HG03135 (cell line): Measurements from ENCODE around the gene NTSR2.

ENCODE experiments used
- ATAC-seq: cut with Tn5 transposase; IDR thresholded peaks from one replicate; pipeline ENCODE4 v1.9.1; 2021; ENCODE audit warnings: mild to moderate bottlenecking, moderate library complexity; ENCODE audit not compliant: unreplicated experiment

The NTSR2 gene

DNA sequence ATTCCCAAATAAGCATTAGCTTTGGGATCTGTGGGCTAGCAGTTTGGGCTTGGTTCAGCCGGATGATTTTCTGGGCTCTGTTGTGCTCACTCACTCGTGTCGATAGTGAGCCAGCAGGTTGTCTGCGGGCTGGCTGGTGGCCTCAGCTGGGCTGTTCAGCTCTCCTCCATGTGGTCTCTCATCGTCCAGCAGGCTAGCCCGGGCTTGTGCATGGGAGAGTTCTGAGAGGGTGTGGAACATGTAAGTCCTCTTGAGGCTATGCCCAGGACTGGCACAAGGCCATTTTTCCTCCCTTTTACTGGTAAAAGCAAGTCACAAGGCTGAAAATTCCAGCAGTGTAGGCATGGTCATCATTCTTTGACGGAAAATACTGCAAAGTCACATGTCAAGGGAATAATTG lies 38.5 kb downstream of the NTSR2 start:
- no peak for ATAC-seq

DNA sequence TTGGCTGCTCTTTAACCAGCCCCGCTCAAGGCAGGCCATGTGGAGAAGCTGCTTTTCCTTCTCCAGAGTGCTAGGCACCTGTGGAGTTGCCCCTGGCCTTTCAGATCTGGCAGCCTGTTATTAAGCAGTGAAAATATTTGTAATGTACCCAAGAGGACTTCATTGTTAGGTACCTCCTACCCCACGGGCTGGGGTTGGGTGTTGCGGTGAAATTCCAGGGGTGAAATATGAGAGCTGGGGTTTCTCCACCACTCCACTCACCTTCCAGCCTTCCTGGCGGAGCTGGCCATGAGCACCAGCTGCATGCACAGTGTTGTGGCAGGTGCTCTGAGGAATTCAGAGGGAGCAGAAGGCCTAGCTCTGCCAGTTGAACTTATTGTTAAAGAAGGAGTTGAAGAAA lies 39.1 kb downstream of the NTSR2 start:
- no peak for ATAC-seq

DNA sequence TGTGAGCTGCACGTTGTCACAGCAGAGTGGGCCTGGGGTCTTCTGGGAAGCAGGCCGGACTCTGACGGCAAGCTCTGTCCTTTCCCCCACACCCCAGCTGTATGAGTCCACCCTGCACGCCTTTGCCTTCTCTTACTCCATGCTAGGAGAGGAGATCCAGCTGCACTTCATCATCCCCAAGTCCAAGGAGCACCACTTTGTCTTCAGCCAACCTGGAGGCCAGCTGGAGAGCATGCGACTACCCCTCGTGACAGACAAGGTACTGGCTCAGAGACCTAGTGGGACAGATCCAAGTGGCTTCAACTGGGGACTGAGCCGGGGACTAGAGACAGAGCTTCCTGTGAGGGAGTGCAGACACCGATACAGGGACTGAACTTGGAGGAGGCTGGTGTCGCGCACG lies 40.1 kb downstream of the NTSR2 start:
- ATAC-seq: no peak

DNA sequence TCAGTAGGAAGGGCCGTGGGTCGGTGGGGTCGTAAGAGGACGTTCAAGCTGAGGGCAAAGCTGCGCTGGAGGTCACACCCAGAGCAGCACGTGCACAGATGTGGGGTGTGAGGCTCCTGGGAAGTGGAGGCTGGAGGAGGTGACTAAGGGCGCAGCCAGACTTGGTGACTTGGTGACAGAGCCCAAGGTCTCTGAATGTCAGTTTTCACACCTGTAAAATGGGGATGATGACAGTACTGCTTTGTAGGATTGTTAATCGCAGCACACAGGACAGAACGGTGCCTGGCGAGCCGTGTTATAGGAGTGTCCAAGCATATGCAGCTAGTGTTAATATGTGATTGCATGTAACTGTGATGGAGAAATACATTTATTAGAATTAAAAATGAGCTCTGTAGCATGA lies 40.8 kb downstream of the NTSR2 start:
- ATAC-seq: no peak

DNA sequence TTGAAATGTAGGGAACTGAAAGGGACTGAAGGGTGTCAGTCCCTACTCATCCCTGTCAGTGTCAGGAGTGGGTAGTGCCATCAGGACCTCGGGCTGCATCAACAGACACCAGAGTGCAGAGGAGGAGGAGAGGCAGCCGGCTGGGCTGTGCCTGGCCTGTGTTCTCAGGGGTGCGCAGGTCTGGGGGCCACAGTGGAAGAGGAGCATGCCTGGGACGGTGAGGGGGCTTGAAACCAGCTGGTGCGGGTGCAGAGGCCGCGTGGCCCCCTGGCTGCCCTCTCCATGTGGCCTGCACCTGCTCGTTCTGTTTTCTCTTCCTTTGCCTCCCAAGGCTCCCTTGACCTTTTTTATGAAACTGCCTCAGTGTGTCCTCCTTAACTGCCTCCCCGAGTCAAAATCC lies 41.3 kb downstream of the NTSR2 start:
- no peak for ATAC-seq

DNA sequence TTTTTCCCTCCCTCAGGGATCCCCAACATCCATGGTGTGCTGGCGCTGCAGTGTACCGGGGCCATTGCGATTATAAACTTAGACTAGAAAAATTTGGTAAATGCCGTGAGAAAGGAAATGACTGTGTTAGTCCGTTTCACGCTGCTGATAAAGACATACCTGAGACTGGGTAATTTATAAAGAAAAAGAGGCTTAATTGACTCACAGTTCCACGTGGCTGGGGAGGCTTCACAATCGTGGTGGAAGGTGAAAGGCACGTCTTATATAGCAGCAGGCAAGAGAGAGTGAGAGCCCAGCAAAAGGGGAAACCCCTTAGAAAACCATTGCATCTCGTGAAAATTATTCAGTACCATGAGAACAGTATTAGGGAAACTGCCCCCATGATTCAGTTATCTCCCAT lies 44.3 kb downstream of the NTSR2 start:
- no peak for ATAC-seq

DNA sequence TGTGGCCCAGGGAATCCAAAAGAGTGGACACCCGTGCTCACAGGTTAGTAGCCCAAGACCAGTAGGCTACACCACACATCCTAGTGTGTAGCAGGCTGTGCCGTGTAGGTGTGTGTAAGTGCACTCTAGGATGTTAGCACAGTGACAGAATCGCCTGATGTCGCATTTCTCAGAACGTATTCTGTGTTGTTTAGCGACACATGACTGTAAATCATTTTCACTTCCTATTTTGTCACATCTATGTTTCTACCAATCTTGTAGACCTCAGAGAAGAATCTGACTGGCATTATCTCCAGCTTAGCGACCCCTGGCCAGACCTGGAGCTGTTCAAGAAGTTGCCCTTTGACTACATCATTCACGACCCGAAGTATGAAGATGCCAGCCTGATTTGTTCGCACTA lies 45.1 kb downstream of the NTSR2 start:
- ATAC-seq: no peak

DNA sequence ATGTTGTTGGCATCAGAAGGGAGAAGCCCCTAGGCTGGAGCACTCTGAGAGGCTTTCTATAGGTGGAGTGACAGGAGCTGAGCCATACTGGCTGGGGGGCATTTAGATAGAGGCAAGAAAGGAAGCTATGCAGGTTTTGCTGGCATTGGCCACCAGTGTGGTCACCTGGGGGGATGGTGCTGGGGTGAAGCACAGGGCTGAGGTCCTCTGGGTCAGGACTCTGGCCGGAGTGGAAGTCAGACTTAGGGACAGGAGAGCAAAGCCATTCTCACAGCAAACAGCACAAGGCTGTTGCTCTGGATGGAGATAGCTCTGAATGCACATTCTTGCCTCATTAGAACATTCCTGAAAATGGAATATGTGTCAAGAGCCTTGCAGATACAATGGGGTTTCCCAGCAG lies 47.4 kb downstream of the NTSR2 start:
- no peak for ATAC-seq

DNA sequence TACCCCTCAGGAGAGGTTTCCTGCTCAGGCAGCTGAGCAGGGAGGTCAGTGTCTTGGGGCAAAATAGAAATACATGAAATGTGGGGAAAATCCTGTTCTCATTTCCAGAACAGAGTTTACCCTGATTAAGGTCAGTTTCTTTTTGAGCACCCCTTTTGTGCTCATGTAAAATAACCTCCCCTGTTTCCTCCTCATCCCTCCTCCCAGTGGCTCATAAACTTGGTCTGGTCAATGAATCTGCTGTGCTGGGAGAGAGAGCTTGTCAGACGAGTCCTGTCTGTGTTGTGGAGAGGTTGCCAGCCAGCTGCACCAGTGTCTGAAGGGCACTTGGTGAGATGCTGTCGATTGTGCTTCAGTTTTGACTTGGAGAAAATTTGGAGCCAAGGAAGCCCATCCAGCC lies 48.6 kb downstream of the NTSR2 start:
- ATAC-seq: no peak

DNA sequence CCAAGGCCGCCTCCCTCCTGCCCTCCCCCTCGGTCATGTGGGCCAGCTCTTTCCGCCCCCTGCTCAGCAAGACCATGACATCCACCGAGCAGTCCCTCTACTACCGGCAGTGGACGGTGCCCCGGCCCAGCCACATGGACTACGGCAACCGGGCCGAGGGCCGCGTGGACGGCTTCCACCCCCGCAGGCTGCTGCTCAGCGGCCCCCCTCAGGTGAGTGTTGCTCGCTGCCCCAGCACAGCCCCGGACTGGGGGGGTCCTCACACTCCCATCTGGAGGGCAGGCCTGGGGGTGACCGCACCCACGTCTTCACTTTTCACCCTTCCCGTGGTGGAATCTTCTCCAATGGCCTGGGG lies 51.3 kb downstream of the NTSR2 start:
- no peak for ATAC-seq

DNA sequence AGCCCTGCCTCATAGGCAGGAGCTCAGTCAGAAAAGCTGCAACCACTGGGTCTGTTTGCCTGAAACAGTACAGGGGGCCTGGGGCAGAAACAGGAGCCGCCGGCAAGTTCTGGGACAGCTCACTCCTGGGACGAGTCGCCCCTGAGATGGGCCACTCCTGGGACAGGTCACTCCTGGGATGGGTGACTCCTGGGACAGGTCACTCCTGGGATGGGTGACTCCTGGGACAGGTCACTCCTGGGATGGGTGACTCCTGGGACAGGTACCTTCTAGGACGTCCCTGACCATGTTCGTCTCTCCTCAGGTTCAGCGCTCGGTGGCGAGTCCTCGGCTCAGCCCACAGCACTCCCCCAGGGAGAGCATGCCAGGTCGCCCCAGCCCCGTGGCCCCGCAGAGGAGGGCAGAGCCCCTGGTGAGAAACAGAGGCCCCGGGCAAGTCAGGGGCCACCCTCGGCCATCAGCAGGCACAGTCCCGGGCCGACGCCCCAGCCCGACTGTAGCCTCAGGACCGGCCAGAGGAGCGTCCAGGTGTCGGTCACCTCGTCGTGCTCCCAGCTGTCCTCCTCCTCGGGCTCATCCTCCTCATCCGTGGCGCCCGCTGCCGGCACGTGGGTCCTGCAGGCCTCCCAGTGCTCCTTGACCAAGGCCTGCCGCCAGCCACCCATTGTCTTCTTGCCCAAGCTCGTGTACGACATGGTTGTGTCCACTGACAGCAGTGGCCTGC lies 51.8 kb downstream of the NTSR2 start:
- no peak for ATAC-seq

DNA sequence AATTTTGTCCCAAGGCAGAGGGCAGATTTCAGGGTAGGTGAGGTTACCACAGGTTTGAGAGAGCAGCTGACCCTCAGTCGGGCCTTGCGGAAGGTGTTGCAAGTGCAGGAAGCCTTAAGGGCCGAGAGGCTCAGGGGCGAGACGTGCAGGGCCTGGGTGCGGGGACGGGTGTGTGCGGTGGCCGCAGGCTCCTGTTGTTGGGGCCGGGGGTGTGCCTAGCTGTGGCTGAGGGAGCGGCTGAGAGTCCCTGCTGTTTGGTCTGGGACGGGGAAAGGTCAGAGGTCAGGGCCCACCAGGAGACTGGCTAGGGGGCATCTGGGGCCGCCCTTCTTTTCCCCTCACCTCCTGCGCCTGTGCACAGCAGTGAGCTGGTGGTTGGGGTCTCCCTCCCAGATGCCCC lies 52.5 kb downstream of the NTSR2 start:
- no peak for ATAC-seq

DNA sequence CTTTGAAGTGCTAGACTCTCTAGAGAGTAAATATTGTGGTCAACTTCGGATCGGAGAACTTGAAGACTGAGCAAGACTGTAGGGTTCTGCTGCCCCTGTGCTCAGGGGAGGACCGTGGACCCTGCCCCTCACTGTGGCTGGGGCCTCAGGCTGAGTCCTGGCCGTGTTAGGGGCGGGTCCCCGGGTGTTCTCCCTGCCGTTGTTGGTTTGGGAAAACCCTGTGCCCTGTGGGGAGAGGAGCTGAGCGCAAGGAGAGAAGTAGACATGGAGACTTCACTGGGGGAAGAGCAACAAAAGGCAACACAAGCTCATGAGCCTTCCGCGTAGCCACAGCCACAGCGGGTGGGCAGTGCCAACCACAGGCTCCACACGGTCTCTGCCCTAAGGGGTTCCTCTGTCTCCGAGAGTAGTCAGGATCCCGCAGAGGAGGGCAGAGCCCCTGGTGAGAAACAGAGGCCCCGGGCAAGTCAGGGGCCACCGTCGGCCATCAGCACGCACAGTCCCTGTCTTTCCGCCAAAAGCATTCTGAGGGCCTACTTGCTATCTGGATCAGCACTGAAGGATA lies 53.1 kb downstream of the NTSR2 start:
- ATAC-seq: no peak

DNA sequence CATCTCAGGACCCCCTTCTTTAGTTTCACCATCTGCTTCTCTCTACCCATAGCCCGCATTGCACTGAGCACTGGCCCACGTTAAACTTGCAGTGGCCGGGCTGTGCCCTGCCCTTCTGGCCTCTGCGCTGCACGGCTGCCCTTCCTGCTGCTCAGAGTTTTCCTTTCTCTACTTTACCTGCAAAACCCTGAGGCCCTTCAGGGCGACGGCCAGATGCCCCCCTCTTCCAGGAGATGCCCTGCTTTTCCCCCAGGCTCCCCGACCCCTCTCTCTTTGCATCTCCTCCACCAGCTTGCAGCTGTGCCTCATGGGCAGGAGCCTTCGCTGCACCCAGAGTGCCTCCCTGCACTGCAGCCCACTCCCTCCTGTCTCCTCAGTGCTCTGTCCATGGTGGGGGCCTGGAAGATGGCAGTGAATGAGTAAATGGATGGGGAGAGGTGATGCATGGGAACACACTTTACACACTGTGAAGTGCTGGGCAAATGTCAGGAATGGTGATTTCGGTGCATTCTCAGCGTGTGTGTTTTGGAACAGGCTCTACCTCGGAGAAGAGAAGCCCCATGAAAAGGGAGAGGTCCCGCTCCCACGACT lies 53.8 kb downstream of the NTSR2 start:
- no peak for ATAC-seq

DNA sequence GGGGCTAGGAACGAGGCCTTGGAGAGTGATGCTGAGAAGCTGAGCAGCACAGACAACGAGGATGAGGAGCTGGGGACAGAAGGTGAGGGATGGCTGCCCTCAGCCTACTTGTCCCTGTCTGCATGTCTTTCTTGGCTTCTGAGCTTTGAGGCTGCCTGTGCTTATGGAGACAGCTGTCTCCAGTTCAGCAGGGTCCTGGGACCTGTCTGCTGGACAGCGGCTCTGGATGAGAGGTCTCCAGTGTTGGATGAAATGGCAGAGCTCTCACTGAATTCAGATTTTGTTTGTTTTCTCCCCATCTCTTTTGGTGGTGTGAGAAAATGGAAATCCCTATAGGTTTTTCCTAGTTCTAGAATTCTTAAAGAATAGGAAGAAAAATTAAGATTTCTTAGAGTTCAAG lies 54.8 kb downstream of the NTSR2 start:
- ATAC-seq: no peak

DNA sequence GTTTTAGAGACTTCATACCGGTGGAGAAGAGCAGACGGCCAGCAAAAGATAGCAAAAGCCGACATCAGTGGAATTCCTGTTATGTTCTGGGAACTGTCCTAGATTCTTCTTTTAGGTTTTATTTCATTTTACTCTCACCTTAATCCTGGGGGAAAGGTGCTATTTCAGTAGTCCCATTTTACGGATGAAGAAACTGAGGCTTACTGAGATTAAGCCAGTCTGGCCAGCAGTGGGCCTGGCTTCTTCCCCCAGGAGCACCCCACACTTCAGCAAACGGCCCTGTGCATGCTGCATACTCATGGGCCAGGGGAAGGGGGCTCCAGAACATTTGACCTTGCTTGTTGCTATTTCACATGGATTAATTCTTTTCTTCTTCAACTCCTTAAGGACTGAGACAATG lies 56.7 kb downstream of the NTSR2 start:
- ATAC-seq: no peak

DNA sequence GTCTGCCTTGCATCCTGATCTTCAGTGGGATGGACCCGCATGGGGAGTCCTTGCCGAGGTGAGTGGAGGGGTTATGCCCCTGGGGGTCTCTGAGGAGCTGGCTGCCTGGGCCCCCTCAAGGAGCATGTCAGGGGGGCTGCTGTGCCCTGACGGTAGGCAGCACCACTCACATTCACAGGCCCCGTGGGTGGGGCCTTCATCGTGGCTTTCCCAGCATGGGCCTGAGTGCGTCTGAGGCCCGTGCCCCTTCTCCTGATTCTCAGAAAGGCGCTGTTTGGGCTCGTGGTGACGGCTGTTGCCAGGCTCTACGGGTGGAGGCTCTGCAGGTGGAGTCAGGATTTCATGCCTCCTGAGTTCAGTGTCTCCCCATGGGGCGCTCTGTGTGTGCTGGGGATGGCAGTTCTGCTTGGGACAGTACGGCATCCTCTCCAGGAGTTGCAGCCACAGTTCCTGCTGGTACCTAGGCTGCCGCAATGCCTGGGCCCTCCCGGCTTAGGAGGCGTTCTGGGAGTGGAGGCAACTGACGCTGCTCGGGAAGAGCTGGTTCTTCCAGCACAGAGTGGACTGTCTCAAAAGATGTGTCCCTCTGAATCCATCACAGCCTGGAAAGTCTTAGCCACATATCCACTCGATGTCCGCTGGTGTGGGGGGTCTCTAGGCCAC lies 57.3 kb downstream of the NTSR2 start:
- no peak for ATAC-seq

DNA sequence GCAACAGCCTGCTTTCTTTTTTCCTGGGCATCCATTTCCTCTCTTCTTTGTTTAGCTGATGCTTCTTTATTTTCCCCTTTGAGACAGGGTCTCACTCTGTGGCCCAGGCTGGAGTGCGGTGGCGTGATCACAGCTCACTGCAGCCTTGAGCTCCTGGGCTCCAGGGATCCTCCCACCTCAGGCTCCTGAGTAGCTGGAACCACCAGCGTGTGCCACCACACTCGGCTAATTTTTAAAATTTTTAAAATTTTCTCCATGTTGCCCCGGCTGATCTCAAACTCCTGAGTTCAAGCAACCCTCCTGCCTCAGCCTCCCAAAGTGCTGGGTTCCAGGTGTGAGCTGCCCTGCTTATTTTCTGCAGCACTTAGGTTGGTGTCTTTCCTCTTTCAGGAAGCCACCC lies 58.7 kb downstream of the NTSR2 start:
- ATAC-seq: no peak

DNA sequence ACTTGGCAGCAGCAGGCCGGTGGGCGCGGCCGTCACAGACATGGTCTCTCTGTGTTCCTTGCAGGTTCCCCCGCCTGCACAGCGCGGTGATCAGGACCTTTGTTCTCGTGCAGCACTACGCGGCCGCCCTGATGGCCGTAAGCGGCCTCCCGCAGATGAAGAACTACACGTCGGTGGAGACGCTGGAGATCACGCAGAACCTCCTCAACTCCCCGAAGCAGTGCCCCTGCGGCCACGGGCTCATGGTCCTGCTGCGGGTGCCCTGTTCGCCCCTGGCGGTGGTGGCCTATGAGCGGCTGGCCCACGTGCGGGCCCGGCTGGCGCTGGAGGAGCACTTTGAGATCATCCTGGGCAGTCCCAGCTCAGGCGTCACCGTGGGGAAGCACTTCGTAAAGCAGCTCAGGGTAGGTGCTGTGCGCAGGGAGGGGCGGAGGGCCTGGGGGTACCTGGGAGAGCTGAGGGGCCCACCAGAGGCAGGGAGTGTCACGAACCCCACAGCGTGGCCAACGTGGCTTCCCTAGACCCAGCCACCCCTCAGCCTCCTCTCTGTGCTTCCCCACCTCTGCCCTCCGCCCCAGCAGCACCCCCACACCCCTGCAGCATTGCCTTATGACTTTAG lies 59.3 kb downstream of the NTSR2 start:
- no peak for ATAC-seq
